ENCODE data around the gene ADARB2.

Gene ADARB2

DNA sequence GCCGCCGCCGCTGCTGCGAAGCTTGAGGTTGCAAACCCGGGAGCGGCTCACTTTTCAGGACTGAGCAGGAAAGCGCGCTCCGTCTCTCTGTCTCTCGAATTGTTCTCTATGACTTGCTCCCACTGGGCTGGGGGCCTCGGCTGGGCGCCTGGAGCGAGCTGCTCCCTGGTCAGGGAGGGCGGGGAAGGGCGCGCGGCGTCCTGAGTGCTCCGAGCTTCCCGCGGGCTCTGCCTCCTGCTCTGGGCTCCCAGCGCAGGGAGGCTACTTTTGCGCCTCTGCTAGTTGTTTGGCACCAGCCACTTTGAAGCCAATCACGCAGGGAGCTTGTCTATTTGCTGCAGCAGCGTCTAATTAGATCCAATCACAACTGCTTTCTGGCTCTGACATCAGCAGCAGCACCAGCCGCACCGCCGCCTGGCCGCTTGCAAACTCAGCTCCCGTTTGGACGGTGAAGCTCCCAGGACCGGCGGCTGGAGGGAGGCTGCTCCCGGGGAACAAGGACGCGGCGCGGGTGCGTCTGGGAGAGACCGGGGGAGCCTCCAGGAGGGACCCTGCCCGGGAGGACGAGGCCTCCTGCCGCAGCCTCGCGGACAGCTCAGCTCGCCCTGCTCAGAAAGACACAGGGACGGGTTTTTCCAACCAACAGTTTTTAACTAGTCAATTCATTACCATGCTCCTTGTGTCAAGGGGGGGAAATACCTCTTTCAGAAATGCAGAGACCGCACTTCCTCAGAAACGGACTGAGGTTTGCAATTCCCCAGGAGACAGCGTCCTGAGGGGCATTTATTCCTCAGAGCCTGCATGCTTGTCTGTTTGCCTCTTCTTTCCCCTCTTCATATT lies at the start of gene ADARB2:
Gene ADARB2, minus strand, starts transcription at position 304 of the 840 bp plus-strand sequence.
- no peak within 1 kb of the TSS for H3K4me3 ChIP-seq (ENCODE audit: low read depth in 1 of 2, low read length in 1 of 2)
- H3K9me3 ChIP-seq, result no peaks in the 10 kb centered on the region
- H3K27ac ChIP-seq, result no peak within 1 kb of the TSS
- H3K4me1 ChIP-seq (ENCODE audit: control insufficient read depth in 1 of 2, insufficient read depth in 1 of 2, low read depth in 1 of 2, low read length in 1 of 2), result no peaks in the 10 kb centered on the region
- no peaks in the 10 kb centered on the region for H3K36me3 ChIP-seq
- peaks cover 94% of the 10 kb centered on the region for H3K27me3 ChIP-seq
- TF ChIP-seq, protein P1, sequence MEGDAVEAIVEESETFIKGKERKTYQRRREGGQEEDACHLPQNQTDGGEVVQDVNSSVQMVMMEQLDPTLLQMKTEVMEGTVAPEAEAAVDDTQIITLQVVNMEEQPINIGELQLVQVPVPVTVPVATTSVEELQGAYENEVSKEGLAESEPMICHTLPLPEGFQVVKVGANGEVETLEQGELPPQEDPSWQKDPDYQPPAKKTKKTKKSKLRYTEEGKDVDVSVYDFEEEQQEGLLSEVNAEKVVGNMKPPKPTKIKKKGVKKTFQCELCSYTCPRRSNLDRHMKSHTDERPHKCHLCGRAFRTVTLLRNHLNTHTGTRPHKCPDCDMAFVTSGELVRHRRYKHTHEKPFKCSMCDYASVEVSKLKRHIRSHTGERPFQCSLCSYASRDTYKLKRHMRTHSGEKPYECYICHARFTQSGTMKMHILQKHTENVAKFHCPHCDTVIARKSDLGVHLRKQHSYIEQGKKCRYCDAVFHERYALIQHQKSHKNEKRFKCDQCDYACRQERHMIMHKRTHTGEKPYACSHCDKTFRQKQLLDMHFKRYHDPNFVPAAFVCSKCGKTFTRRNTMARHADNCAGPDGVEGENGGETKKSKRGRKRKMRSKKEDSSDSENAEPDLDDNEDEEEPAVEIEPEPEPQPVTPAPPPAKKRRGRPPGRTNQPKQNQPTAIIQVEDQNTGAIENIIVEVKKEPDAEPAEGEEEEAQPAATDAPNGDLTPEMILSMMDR (IDR thresholded peaks at IDR 0.05), result no peak

DNA sequence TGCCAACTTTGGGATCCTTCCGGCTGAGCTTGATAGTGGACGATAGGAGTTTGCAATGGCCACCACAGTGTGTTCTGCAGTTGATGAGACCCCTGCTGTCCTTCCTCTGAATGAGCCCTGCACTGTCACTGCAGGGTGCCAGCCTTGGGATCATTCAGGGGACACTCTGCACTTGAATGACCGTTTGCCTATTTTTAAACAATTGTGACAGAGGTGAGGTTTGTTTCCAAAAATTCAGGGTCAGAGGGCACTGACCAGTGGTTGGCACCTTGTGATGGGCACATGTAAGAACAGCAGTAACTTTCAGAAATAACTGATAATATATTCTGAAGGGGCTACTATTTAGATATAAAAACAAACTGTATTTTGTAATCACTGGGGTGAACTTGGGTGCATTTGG lies 48.5 kb upstream of the ADARB2 start:
- Histone ChIP-seq H3K4me1 (ENCODE audit: control insufficient read depth in 1 of 2, insufficient read depth in 1 of 2, low read depth in 1 of 2, low read length in 1 of 2) (no peaks in the 10 kb centered on the region), H3K27ac (no peak overlapping the region), H3K9me3 (no peaks in the 10 kb centered on the region), H3K36me3 (no peaks in the 10 kb centered on the region), H3K4me3 (ENCODE audit: low read depth in 1 of 2, low read length in 1 of 2) (no peak overlapping the region), H3K27me3 (no peaks in the 10 kb centered on the region)
- TF ChIP-seq, protein P1 (IDR thresholded peaks at IDR 0.05), result no peak

DNA sequence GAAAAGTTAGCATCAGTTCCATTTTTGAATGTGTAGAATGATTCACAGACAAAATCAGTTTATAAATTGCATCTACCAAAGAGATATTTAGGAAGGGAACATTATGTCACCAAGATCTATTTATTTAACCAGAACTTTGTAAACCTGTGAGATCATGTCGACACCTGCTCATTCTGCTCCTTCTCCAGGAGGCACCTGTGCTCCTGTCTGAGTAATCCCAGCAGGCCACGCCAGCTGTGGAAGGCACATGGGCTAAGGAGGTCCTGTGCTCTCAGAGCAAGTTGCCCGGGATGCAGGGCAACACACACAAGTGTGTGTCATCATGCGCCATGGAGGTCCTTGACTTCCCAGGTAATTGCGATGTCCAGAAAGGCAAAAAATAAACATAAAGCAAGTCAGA lies 45.5 kb upstream of the ADARB2 start:
- no peak overlapping the region for H3K4me3 ChIP-seq (ENCODE audit: low read depth in 1 of 2, low read length in 1 of 2)
- TF ChIP-seq, protein P1 (IDR thresholded peaks at IDR 0.05), result no peak
- H3K9me3 ChIP-seq, result no peaks in the 10 kb centered on the region
- H3K27ac ChIP-seq, result no peak overlapping the region
- no peaks in the 10 kb centered on the region for H3K27me3 ChIP-seq
- no peaks in the 10 kb centered on the region for H3K36me3 ChIP-seq
- no peaks in the 10 kb centered on the region for H3K4me1 ChIP-seq (ENCODE audit: control insufficient read depth in 1 of 2, insufficient read depth in 1 of 2, low read depth in 1 of 2, low read length in 1 of 2)

DNA sequence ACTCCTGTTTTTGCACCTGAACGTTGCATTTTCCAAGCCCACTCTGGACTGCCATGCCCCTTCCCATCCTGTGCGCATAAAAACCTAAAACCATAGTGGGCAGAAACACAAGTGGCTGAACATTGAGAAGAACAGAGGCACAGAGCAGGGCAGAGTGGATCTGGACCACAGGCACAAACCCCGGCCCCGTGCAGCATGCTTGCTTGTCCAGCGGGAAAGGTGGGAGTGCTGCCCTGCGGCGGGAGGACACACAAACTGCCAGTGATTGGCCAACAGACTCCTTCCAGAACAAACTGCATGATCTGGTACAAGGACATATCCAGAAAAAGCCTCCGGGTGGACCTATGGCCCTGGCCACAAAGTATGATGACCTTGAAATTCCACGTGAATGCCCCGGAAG lies 42.5 kb upstream of the ADARB2 start:
- H3K4me1 ChIP-seq (ENCODE audit: control insufficient read depth in 1 of 2, insufficient read depth in 1 of 2, low read depth in 1 of 2, low read length in 1 of 2), result no peaks in the 10 kb centered on the region
- H3K27me3 ChIP-seq, result no peaks in the 10 kb centered on the region
- H3K9me3 ChIP-seq, result no peaks in the 10 kb centered on the region
- no peak overlapping the region for H3K4me3 ChIP-seq (ENCODE audit: low read depth in 1 of 2, low read length in 1 of 2)
- TF ChIP-seq, protein P1 (IDR thresholded peaks at IDR 0.05), result no peak
- no peak overlapping the region for H3K27ac ChIP-seq
- H3K36me3 ChIP-seq, result no peaks in the 10 kb centered on the region

DNA sequence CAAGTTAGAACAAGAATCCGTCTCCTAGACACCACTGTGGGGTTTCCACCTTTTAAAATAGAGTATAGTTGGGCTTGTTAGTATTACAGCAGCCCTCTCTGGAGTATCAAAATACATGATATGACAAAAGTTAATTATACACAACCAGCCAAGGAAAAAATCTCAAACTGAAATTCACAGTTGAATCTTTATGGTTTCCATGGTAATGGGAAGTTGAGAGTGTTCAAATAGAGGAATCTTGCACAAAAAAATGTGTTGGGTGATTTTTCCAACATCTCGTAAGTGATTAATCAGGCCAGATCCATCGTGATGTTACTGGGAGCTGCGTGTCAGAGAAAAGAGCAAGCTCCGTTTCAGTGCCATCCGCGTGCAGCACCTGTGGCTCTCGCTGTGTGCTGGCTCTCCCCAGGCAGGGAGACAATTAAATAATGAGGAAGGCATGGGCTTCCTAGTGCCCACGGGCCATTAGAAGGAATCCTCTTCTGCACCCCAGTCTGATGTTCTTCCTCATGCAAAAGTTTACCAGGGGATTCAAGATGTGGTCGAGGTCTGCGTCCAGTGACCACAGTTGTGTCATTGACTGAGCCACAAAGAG lies 41.1 kb upstream of the ADARB2 start:
- Histone ChIP-seq H3K4me3 (ENCODE audit: low read depth in 1 of 2, low read length in 1 of 2) (no peak overlapping the region), H3K4me1 (ENCODE audit: control insufficient read depth in 1 of 2, insufficient read depth in 1 of 2, low read depth in 1 of 2, low read length in 1 of 2) (no peaks in the 10 kb centered on the region), H3K27ac (no peak overlapping the region), H3K27me3 (no peaks in the 10 kb centered on the region), H3K9me3 (no peaks in the 10 kb centered on the region), H3K36me3 (no peaks in the 10 kb centered on the region)
- TF ChIP-seq, protein P1 (IDR thresholded peaks at IDR 0.05), result no peak
